SHP77 treated with DMSO at 0.1 percent for 48 hours (cell line): ENCODE data around the gene AMMECR1L.
"Not testable (repeated sequence)": the region's sequence is repeated elsewhere in the genome, so short reads cannot be mapped to it uniquely, and the experiment has no call there.

Source experiments
- DNase-seq: peaks from one replicate; lab custom pipeline; 2025; lab: John Stamatoyannopoulos, UW

AMMECR1L gene

DNA sequence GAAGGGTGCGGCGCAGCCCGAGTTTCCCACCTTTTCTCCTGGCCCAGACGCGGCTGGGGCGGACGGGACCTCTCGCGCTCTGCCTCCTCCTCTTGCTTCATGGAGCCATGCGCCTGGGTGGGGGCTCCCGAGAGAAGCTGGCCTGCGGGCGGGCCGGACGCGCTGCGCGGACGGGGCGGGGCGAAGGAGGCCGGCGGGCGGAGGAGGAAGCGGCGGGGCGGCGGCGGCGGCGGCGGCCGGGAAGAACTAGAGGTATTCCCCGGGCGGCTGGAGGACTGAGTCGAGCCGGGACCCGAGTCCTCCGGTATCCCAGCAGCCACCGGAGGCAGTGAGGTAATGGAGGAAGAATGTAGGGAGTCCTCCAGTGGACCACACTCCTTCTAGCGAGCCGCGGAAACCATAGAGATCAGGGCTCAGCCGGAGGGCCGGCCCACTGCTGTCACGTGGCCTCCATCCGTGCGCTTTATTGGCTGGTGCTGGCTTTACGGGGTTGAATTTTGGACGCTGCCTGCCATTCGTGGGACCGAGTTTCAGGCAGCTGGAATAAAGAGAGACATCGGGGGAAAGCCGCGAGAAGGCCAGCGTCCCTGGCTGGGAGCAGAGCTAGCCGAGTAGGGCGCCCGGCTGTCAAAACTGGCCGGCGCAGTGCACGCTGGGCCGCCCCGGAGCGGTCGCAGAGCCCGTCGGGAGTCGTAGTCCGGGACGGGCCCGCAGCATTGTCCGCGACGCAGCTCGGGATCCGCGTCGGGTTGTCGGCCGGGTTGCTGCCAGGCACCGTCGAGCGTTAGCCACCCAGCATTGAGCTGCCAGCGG lies at the start of gene AMMECR1L:
Gene AMMECR1L (minus strand): TSS at position 177 of the 813 bp plus-strand sequence. CDS start 11,722 bp downstream, outside the sequence.
- DNase-seq = peak; percentile 24

DNA sequence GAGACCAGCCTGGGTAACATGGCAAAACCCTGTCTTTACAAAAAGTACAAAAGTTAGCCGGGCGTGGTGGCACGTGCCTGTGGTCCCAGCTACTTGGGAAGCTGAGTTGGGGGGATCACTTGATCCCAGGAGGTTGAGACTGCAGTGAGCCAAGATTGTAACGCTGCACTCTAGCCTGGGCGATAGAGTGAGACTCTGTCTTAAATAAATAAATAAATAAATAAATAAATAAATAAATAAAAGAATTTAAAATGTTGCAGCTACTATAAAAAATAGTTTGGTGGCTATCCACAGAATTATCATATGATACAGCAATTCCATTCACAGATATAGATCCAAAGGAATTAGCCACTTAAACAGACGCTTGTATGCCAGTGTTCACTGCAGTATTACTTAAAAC lies 49.6 kb upstream of the AMMECR1L start:
- DNase-seq = no peak

DNA sequence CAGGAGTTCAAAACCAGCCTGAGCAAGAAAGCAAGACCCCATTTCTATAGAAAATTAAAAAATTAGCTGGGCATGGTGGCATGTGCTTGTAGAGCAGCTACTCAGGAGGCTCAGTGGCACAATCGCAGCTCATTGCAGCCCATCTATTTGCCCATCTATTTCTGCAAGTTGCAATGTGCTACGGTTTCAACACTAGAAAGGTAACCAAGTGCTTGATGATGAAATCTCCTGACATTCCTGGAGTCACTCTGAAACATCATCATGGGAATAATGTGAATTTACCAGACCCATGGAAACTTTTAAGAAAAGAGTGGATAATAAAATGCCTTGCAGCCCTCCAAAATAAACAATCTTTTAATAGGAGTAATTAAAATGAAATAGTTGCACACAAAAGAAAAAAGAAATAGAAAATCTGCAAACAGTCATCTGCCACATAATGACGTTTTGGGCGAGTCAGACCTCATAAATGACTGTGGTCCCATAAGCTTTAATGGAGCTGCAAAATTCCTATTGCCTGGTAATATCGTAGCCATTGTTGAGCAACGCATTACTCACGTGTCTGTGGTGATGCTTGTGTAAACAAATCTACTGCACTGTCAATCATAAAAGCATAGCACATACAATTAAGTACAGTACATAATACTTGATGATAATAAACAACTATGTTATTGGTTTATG lies 46.6 kb upstream of the AMMECR1L start:
- no peak for DNase-seq

DNA sequence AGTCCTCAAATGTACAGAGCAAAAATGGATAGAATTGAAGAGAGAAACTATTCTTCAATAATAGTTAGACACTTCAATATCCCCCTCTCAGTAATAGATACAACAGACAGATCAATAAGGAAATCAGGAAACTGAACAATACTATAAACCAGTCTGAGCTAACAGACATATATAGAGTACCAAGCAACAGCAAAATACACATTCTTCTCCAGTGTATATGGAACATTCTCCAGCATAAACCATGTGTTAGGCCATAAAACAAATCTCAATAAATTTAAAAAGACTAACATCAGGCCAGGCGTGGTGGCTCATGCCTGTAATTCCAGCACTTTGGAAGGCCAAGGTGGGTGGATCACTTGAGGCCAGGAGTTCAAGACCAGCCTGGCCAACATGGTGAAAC lies 43.7 kb upstream of the AMMECR1L start:
- no peak for DNase-seq

DNA sequence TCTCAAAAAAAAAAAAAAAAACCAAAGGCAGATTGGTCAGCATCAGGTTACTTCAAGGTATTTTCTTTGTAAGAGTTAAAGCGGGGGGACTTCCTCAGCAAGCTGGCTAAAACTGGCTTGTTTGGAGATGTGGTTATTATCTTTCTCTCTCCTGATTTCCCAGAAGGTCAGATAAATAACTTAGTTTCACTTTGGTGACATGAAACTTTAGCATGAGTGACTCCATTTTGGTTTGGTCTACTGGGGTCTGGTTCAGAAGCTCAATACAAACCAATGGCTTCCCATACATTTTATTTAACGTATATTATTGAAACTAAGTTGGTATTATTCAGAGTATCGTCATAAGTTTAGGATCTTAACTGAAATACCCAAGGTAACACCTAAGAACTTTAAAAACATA lies 41.6 kb upstream of the AMMECR1L start:
- DNase-seq = no peak

DNA sequence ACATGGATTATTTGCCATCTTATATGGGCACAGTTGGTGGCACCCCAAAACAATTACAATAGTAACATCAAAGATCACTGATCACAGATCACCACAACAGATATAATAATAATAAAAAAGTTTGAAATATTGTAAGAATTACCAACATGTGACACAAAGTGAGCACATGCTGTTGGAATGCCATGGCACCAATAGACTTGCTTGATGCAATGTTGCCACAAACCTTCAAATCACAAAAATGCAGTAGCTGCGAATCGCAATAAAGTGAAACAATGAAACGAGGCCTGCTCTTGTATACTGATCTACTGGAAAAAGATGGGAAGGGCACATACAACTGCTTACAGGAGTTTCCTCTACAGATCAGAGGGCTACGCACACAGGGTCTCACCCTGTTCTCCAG lies 32.2 kb upstream of the AMMECR1L start:
- DNase-seq = no peak

DNA sequence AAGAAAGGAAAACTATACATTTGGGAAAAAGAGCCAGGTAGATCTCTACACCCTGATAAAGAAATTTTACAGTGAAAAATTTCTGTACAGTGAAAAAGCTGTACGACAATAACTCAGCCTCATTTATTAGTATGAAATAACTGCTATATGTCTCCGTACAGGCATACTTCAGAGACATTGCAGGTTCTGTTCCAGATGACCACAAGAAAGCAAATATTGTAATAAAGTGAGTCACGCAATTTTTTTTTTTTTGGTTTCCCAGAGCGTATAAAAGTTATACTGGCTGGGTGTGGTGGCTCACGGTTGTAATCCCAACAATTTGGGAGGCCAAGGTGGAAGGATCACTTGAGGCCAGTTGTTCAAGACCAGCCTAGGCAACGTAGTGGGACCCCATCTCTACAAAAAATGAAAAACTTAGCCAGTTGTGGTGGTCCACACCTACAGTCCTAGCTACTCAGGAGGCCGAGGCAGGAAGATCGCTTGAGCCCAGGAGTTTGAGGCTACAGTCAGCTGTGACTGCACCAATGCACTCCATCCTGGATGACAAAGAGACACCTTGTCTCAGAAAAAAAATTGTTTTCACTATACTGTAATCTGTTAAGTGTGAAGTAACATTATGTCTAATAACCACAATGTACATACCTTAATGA lies 28.2 kb upstream of the AMMECR1L start:
- no peak for DNase-seq

DNA sequence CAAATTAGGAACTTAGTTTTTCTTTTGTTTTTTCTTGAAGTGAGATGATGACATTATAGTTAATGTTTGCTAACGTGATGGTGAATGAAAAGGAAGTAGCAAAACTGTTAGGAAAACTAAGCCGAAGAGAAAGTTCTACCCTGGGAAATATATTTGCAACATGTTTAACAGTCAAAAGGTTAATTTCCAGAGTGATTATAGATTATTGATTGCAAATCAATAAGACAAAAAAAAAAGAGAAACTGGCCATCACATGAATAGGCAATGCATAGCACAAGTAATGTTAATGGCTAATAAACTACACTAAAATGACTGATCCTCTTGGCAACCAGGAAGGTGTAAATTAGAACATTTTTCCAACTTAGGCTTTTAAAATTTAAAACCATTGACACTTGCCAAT lies 26.0 kb upstream of the AMMECR1L start:
- DNase-seq = no peak

DNA sequence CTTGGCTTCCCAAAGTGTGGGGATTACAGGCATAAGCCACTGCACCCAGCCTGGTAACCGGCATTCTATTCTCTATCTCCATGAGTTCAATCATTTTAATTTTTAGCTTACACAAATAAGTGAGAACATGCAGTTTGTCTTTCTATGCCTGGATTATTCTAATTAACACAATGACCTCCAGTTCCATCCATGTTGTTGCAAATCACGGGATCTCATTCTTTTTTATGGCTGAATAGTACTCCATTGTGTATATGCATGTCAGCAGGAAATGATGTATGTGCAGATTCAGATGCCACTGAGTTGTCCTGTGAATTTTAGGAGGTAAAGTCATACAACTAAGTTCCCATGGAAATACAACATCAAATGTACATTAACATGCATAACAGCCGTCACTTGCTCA lies 24.7 kb upstream of the AMMECR1L start:
- DNase-seq = no peak

DNA sequence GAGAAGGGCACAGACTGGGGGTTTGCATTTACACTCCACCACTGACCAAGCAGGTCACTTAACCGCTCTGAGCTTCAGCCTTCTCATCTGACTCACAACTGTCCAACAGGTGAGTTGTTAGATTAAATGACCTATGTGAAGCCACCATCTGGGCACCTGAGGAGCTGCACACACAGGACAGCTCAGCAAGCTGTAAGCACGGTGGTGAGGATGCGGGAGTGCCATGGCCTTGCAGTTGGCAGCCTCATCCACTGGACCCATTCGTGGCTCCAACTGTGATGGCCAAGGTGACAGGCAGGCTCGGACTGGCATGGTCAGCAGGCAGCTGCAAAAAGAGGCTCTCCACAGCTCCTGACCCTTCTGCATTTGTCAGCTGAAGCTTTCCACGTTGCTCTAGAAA lies 23.3 kb upstream of the AMMECR1L start:
- DNase-seq = no peak

DNA sequence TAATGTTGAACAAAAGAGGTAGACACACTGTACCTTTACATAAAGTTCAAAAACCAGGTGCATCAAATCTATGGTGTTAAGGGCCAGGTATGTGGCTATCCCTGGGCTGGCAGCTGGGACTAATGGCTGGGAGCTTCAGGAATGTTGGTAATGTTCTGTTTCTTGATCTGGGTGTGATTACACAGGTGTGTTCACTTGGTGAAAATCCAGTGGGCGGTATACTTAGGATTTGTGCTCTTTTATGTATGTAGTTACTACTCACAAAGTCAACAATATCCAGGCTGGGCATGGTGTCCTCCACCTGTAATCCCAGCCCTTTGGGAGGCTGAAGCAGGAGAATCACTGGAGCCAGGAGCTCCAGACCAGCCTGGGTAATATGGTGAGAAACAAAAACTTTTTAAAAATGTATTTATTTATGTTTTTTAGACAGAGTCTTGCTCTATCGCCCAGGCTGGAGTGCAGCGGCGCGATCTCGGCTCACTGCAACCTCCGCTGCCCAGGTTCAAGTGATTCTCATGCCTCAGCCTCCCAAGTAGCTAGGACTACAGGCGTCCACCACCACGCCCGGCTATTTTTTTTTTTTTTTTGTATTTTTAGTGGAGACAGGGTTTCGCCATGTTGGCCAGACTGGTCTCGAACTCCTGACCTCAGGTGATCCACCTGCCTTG lies 22.1 kb upstream of the AMMECR1L start:
- not testable (repeated sequence) for DNase-seq

DNA sequence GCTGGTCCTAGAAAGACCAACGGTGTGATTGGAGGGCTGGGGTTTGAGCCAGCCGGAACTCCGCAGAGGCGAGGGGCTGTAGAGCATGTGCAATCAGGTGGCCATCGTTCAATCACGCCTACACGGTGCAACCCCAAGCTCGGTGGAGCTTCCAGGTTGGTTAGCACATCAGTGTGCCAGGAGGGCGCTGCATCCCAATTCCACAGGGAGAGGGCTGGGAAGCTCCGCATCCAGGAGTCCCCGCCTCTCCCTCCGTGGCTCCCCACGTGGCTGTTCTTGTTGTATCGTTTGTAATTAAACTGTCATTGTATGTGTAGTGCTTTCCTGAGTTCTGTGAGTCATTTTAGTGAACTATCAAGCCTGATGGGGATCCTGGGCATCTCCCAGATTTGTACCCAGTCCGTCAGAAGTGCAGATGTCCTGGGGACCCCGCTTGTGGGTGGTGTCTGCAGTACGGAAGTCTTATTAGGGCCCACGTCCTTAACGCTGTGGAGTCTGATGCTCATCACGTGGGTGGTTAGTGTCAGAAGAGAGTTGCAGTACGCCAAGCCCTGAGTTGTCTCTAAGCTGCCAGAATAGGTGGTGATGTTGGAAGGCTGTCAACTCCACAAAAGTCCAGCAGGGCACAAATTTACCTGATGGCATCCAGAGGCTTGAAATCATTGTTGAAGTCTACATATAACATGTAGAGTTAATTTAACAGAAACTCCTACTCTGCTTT lies 20.6 kb upstream of the AMMECR1L start:
- no peak for DNase-seq

DNA sequence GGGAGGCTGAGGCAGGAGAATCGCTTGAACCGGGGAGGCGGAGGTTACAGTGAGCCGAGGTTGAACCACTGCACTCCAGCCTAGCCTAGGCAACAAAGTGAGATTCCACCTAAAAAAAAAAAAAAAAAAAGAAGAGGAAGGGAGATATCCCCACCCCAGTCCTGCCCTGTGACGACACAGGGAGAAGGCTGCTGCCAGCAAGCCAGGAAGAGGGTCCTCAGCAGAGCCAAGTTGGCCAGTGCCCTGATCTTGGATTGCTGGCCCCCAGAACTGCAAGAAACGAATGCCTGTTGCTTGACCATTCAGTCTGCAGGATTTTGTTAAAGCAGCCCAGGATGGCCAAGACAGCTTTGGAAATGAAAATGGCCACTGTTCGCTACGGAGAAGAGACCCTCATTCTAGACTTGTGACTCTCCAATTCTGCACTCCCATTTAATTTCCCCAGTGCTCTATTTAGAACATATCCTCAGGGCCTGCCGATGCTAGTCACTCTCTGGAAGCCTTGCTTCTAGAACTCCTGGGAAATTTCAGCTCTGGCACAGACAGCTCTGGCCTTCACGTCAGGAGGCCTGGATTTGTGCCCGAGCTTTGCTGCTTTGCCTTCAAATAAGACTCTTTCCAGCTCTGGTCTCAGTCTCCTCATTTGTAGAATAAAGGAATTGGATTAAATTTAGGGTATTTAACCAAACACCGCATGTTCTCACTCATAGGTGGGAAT lies 15.7 kb upstream of the AMMECR1L start:
- no peak for DNase-seq

DNA sequence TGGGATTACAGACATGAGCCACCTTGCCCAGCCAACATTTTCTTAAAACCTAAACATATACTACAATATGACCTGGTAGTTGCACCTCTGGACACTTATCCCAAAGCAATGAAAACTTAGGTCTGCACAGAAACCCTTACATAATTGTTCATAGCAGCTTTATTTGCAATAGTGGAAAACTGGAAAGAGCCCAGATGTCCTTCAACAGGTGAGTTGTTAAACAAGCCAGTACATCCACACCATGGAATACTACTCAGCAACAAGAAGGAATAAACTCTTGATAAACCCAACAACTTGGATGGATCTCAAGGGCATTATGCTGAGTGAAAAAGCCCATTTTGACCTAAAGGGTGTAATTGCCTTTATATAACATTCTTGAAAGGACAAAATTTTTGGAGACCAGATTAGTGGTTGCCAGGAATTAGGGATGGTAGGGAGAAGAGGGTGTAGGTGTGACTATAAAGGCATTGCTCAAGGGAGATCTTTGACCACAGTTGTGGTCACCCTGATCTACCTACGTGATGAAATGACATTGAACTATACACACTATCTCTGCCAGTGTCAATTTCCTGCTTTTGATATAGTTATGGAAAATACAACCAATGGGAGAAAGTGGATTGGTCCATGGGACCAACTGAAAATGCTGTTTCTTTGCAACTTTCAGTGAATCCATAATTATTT lies 11.9 kb upstream of the AMMECR1L start:
- DNase-seq = no peak

DNA sequence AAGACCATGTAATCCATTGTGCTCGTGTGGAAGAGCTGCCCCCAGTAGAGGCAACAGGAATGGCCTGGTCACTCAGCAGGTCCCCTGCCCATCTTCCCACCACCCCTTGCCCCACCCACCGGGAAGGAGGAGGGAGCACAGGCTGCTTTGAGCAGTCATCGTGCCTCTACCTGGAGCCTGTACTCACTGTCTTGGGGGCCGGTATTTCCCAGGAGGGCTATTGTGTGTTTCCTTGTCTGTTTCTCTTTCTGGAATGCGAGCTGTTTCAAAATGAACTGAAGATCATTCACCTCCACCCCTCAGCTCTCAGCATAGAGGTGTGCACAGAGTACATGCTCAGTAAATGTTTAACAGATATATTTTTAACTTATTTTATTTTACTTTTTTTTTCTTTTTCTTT lies 7.7 kb upstream of the AMMECR1L start:
- no peak for DNase-seq

DNA sequence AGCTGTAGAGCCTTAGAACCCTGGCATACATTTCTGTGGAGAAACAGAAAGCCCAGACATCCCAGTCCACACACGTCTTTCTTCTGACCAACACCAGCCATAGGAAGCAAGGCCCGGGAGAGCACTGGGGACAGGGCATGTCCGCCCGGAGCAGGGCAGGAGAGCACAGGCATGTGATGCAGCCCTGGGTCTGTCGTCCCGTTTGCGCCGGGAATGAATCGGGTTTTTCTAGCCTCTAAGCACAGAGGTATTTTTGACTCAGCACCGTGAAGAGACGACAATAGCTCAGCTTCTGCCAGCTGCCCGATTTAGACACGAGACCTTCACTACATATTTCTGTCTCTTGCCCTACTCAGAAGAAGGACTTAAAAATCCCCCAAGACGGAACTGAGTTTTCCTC lies 7.3 kb upstream of the AMMECR1L start:
- no peak for DNase-seq

DNA sequence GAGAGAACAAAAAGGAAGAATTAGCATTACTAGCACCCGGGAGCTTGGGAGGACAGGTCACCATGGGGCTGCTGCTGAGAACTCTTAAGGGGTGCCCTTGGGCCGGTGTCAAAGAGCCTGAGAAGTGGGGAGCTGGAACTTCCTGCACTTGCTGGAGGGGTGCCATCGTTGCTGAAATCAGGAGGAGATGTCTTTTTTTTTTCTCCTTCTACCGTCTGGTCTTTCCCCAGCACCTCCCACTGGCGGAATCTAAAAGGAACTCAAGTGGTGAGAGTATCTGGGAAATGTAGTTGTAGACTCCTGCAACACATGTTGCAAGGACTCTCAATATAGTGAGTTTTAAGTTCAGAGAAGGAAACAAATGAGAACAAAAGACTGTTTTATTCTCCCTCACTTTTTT lies 6.1 kb upstream of the AMMECR1L start:
- no peak for DNase-seq

DNA sequence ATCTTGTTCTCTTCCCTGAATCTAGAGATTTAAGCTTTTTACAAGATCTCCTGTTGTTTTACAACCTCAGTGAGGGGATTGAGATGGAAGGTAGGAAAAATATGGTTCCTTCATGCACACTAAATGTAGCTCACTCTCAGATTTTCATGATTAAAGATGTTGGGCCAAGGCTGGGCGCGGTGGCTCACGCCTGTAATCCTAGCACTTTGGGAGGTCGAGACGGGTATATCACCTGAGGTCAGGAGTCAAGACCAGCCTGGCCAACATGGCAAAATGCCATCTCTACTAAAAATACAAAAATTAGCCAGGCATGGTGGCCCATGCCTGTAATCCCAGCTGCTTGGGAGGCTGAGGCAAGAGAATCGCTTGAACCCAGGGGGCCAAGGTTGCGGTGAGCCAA lies 5.0 kb upstream of the AMMECR1L start:
- not testable (repeated sequence) for DNase-seq

DNA sequence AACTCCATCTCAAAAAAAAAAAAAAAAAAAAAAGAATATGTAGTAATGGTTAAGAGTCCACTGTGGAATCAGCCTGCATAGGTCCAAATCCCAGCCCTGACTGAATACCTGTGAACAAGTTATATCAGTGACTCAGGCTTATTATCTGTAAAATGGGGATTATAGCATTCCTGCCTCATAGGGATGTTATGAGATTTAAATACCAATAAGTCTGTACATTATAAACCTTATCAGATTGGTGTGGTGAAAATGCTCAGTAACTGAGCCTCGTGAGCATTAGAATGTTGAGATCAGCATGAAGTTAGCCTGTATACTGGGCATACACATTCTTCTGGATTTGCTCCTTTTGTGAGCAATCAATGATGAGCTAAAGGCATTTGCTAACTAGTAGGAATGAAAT lies 3.0 kb upstream of the AMMECR1L start:
- DNase-seq = no peak

DNA sequence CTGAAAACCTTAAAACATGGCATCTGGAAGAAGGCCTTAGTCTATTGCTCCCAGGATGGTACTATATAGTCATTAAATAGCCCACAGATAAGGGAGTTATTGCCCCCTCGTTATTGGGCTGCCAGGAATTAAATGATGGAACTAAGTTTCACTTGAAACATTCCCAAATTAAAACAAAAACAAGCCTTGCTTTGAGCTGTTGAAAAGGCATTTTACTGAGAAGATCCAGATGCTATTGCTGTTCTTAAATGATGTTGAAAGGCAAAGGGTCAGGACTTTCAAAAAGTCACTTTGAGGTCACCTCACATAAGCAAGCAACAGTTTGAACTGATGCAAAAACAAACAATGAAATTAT lies 2.0 kb upstream of the AMMECR1L start:
- DNase-seq = no peak
